ENCODE measurements around the gene MYBPH.

MYBPH gene

DNA sequence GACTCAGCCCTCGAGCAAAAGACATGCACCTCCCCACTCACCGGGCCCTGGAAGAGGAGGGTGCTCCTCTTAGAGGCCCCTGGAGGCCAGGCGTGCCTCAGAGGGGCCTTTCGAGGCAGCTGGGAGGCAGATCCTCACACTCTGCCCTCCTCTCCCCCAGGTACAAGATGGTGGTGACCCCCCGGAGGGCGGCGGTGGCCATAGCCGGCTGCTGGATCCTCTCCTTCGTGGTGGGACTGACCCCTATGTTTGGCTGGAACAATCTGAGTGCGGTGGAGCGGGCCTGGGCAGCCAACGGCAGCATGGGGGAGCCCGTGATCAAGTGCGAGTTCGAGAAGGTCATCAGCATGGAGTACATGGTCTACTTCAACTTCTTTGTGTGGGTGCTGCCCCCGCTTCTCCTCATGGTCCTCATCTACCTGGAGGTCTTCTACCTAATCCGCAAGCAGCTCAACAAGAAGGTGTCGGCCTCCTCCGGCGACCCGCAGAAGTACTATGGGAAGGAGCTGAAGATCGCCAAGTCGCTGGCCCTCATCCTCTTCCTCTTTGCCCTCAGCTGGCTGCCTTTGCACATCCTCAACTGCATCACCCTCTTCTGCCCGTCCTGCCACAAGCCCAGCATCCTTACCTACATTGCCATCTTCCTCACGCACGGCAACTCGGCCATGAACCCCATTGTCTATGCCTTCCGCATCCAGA, 10.4 kb downstream of the MYBPH start:
- DNase-seq: no peak

DNA sequence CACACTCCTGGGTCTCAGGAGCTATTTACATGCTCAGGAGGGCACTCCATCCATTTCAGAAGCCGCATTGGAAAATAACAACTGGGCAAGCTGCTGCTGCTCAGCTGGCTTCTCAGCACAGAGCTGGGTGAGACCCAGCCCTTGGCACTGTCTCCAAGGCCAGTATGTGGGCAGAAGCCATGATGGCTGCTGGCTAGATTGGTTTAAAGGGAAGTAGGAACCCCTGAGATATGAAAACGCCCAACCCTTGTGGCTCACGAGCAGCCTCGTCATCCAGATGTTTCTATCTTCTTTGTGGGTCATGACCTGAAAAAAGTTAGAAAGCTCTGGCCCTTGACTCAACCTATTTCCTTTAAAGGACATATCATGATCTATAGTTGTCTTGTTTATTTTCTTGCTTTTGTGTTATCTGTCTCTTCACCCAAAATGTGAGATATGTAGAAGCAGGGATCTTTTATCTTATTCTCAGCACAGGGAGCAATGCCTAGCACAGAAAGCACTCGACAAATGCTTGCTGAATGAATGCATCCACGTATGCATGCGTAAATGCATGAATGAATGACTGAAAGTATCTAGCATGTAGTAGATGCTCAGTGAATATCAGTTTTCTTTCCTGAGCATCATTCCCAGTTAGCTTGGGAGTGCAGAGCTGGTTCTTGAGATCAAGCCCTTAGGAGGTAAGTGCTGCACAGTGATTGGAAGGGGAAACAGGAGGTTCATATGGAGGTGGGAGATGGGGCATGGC, 11.6 kb downstream of the MYBPH start:
- no peak for DNase-seq

DNA sequence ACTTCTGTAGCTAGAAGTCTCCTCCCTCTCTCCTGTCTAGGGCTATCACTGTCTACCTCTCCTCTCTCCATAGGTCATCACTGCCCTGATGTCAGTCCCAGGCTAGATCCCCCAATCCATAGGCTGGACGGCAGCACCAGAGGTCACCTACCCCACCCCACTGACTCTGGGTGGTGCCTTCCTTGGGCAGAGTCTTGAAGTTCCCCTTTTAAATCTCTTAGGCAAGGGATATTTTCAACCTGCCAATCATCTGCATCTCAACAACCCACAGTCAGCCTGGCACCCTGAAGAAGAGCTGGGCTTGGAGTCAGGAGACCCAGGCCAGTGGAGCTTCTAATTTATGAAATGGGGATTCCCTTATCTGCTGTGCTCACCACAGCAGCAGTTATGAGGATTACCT, 13.2 kb downstream of the MYBPH start:
- DNase-seq: no peak

- no peak for DNase-seq
These were observed 13.9 kb downstream of the MYBPH start for GRCh38 chr1:203161703-203162102.

DNA sequence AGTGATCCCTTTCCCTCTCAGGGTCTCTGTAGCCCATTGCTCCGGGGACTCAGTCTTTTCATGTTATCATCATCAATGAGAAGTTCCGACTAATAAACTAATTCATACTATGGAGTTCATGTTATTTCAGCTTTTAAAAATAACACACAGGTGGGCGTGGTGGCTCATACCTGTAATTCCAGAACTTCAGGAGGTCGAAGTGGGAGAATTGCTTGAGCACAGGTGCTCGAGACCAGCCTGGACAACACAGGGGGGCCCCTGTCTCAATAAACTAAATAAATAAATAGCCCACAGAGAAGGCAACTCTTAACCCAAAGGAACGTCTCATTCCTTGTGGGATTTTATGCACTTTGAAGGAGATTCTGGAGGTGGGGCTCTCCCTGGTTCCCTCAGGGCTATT, 14.5 kb downstream of the MYBPH start:
- DNase-seq: no peak

DNA sequence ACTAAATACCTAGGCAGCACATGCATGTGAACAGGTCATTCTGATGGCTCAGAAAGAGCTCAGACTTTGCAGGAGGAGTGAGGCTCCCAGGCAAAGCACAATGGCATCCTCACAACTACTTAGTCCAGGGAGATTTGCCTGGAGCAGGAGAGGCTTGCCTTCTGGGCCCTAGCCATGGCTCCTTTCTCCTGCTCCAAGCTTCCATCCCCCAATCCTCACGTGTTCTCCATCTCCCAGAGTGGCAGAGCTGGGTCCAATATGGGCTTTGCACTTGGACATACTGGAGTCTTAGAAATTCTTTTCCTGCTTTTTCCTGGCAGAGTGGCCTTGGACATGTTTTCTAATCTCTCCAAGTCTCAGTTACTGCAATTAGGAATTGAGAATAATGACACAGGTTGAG, 15.8 kb downstream of the MYBPH start:
- no peak for DNase-seq

DNA sequence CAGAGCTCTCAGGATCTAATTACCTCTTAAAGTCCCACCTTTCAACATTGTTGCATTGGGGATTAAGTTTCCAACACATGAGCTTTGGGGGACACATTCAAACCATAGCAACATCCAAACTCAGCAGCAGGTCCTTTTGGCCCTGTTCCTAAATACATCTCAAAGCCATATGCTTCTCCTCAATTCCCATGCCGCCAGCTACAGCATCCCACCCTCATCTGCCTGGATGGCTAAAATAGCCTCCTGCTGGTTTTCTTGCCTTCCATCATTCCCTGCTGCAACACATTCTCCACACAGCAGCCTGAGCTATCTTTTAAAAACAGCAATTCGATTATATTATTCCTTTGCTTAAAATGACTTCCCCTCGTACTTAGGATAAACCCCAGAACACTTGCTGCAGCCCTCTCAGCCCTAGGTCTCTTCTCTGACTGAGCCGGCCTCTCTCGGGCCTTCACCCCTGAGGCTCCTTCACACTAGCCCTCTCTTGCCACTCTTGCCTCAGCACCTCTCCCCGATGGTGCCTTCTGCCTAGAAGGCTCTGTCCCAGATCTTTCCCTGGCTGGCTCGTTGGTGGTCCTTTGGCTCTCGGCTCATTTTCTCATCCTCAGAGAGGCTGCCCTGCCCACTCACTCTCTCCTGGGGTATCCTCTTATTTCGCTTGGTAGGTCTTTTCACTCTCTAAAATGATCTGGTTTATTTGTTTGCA, 16.5 kb downstream of the MYBPH start:
- DNase-seq: no peak

DNA sequence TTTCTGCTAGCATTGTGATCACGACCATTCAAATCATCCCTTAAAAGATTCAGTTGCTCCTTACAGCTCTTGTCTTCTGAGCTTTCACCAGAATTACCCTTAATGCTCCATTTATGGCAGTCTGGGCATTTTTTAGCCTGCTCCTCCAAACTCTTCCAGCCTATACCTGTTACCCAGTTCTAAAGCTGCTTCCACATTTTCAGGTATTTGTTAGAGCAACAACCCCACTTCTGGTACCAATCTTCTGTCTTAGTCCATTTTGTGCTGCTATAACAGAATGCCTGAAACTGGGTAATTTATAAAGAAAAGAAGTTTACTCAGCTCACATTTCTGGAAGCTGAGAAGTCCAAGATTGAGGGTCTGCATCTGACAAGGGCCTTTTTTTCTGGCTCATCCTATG, 17.2 kb downstream of the MYBPH start:
- no peak for DNase-seq

DNA sequence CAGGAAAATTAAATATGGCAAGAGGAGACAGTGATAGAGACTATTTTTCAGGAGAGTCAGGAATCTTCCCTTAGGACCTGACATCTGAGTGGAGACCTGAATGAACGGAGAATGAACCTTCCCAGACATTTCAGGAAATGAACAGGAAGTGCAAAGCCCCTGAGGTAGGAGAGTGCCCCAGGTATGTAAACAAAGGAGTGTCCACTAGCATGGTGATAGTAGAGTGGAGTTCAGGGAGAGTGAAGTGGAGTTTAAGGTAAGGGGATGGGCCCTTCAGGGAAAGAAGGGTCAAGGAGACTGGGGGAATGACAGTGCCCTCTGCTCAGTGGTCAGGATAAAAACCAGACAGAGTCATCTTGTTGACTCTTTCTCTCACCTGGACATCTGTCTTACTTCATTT, 19.3 kb downstream of the MYBPH start:
- DNase-seq: no peak

GRCh38 chr1:203153989-203154821, 21.4 kb downstream of the MYBPH start:
- DNase-seq: no peak

DNA sequence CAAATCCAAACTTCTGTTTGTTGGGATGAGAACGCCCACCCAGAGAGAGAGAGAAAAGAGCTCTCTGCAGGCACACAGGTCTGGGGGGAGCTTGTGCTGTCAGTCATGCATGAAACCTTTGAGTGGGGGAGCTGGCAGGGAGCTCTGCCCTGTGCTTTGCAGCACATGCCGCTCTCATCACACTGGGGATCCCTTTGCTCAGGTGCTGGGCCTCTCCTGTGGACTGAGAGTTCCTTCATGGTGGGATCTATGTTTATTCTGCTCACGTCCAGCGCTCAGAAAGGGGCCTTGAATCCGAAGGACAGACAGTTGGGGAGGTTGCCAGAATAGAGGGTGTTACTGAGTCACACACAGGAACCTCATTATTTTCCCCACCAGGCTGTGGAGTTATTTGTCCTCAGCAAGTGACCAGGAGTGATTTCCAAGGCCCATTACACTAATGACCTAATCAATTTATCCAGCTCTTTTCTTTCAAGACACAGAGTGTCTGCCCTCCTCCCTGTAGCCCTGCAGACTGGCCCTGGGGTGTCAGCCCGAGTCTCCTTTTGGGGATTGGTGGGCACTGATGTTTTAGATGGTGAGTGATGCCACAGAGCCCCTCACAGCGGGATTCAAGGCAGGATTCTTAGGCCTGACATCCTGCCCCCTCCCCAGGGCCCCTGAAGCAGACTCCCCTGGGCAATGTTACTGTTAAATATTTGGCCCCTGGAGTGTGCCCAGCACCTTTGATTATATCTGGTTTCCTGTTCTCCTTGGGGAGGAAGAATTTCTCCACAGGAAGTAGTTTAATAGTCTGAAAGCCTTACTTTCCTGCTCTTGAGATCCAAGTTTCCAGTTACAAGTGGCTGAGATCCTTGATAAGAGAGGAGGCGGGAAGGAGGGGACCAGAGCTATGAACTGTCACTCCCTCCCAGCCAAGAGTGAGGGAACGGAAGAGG, 22.3 kb downstream of the MYBPH start:
- DNase-seq: no peak

- DNase-seq: no peak
These were observed 23.2 kb downstream of the MYBPH start for GRCh38 chr1:203152158-203153034.

DNA sequence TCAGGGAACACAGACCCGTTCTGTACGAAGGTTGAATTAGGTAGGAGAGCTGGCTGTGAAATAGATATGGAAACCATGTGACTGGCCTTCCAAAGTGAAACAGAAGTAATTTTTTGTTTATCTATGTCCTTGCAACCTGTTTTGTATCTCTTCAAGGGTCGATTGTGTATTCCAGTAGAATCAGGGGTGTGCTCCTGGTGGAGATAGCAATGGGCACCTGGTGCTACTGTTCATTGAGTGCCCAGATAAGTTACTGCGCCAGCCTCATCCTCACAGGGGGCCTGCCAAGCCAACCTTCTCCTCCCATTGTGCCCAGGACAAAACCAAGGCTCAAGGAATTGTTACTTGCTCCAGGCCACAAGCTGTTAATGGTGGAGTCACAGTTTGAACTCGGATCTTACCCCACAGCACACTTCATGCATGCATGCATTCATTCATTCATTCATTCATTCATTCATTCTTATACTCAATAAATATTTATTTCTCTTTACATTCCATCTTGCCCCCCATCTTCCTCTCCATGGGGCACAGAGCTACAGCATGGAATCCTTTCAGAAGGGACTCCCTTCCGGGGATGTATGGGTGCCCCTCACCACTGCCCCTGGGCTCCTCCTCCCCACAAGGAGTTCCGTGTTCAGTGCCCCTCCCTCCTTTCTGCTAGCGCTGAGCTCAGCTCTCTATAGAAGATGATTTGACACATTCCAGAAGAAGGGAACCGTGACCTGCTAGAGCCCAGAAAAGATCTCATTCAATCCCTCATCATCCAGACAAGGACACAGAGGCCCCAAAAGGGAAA, 24.1 kb downstream of the MYBPH start:
- DNase-seq: peak; percentile 45

- no peak for DNase-seq
These were observed 24.9 kb downstream of the MYBPH start for GRCh38 chr1:203150511-203151297.

DNA sequence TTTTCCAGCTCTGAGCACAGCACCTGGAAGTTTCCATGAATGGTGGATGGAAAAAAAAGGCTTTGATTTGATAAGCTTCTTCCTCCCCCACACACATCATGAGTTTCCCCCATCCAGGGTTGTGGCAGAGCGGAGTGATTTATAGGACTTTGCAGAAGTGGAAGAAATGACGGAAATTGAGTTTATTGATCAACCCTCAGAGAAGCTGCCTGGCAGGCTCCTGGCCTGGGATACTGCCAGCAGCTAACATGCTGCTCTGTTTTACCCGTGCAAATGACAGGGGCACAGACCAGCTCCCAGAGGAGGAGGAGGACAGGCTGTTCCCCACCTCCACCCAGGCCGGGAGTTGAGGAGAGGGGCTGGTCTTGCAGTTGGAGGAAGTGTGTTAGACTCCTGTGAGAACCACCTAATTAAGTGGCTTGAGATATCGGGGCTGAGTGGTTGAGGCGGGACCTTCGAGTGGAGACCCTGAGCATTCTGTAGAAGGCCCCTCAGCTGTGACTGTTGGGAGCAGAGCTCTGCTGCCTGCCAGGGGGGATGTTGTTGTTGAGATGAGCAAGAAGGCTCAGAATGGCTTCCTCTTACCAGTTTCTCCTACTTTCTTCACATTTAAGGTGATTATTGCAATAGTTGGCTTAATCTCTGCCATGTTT, 26.3 kb downstream of the MYBPH start:
- DNase-seq: no peak

- no peak for DNase-seq
These were observed 27.0 kb downstream of the MYBPH start for GRCh38 chr1:203148579-203148978.

DNA sequence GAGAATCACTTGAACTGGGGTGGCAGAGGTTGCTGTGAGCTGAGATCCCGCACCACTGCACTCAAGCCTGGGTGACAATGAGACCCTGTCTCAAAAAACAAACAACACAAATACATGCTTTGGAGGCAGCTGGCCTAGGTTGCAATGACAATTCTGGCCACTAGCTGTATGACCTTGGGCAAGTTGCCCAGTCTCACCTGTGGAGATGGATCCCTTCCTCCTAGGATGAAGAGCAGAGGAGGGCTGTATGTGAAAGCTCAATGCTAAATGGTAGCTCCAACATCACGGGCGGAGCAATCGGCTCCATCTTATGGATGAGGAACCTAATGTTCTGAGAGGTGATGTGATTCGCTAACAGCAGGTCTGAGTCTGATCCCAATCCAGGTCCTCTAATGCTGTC, 27.5 kb downstream of the MYBPH start:
- no peak for DNase-seq

DNA sequence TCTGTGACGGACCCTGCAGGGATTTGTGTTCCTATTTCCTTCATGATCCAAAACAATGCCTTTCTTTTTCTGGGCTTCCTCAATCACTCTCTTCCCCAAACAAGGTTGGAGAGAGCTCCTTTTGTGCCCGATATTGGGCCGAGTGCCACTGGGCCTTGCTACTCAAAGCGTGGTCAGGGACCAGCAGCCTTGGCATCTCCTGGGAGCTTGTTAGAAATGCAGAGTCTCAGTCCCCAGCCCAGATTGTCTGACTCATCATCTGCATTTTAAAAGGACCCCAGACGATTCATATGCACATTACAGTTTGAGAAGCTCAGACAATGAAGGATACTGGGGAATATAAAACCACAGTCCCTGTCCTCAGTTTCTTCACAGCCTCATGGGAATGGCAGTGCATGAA, 28.2 kb downstream of the MYBPH start:
- DNase-seq: no peak

DNA sequence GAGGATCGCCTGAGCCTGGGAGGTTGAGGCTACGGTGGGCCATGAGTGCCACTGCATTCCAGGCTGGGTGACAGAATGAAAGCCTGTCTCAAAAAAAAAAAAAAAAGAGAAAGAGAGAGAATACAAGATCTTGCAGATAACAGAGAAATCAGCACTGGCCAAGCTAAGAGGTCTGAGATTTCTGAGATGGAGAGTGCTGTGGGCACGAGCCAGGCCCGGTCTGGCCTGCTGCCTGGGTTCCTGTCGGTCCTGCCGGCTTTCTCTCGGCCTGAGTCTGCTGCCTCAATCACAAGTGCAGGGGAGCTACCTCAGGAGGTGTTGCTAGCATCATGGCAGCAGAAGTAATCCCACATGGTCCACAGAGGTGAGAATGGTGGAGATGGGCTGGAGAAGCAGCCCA, 29.1 kb downstream of the MYBPH start:
- no peak for DNase-seq
